ENCODE results near the gene INTS4.
"Not testable (repeated sequence)": the region's sequence is repeated elsewhere in the genome, so short reads cannot be mapped to it uniquely, and the experiment has no call there.

INTS4 gene

GRCh38 chr11:78023426-78023825 lies 29.0 kb upstream of the INTS4 start:
- no peak for DNase-seq

GRCh38 chr11:78022397-78023396 lies 28.2 kb upstream of the INTS4 start, which contains the start of gene KCTD14:
TSS of gene KCTD14 (minus strand) at chr11:78023276. CDS start at chr11:78023249, 27 bp downstream.
- no peak for DNase-seq

- DNase-seq: no peak
Measured at GRCh38 chr11:78021611-78022010, 27.1 kb upstream of the INTS4 start.

GRCh38 chr11:78020246-78020645 lies 25.8 kb upstream of the INTS4 start:
- DNase-seq: no peak

GRCh38 chr11:78019808-78020207 lies 25.3 kb upstream of the INTS4 start:
- DNase-seq: no peak

GRCh38 chr11:78015878-78016277 lies 21.4 kb upstream of the INTS4 start:
- DNase-seq: no peak

GRCh38 chr11:78014937-78015520 lies 20.6 kb upstream of the INTS4 start:
- DNase-seq: not testable (repeated sequence)

GRCh38 chr11:78011301-78011700 lies 16.8 kb upstream of the INTS4 start:
- DNase-seq: no peak

- no peak for DNase-seq
Measured at GRCh38 chr11:78010755-78011154, 16.3 kb upstream of the INTS4 start.

GRCh38 chr11:78010304-78010703 lies 15.8 kb upstream of the INTS4 start:
- no peak for DNase-seq

GRCh38 chr11:78009062-78009461 lies 14.6 kb upstream of the INTS4 start:
- DNase-seq: no peak

GRCh38 chr11:78000193-78000592 lies 5.7 kb upstream of the INTS4 start:
- DNase-seq: peak; percentile 14

- DNase-seq: no peak
Measured at GRCh38 chr11:77999446-78000030, 5.1 kb upstream of the INTS4 start.

- no peak for DNase-seq
Measured at GRCh38 chr11:77993902-77994301, 566 bp downstream of the INTS4 start.

- no peak for DNase-seq
Measured at GRCh38 chr11:77990981-77991380, 3.5 kb downstream of the INTS4 start.

GRCh38 chr11:77986456-77986855 lies 8.0 kb downstream of the INTS4 start:
- not testable (repeated sequence) for DNase-seq

- no peak for DNase-seq
Measured at GRCh38 chr11:77981346-77981947, 13.0 kb downstream of the INTS4 start.

- no peak for DNase-seq
Measured at GRCh38 chr11:77968337-77968736, 26.1 kb downstream of the INTS4 start.

- no peak for DNase-seq
Measured at GRCh38 chr11:77967753-77968152, 26.7 kb downstream of the INTS4 start.

- DNase-seq: no peak
Measured at GRCh38 chr11:77967121-77967520, 27.3 kb downstream of the INTS4 start.

GRCh38 chr11:77966338-77966737 lies 28.1 kb downstream of the INTS4 start:
- no peak for DNase-seq

GRCh38 chr11:77959434-77959833 lies 35.0 kb downstream of the INTS4 start:
- DNase-seq: no peak

GRCh38 chr11:77958583-77959177 lies 35.8 kb downstream of the INTS4 start:
- not testable (repeated sequence) for DNase-seq
